Upper lobe of right lung (tissue), 1 donor: ENCODE data around the gene PRR12. TPM values are rescaled to one million over a fixed set of nuclear protein-coding genes. Genes with fewer than 3 reads are reported as not detected.

Source experiments
- ATAC-seq: fragments of 200-7000 bp; cut with Tn5 transposase; one replicate; pipeline ENCODE4 v1.9.1; 2020; ENCODE audit warnings: mild to moderate bottlenecking, moderate library complexity
- DNase-seq: peaks from one replicate; pipeline ENCODE4 v3.0.0-alpha.2; 2020
- H3K27ac ChIP-seq: fragments of 200-600 bp; one replicate; pipeline ENCODE4 v1.8.0; 2022
- H3K27me3 ChIP-seq: fragments of 200-600 bp; one replicate; pipeline ENCODE4 v1.8.0; 2022; ENCODE audit warnings: mild to moderate bottlenecking
- H3K36me3 ChIP-seq: fragments of 200-600 bp; one replicate; pipeline ENCODE4 v1.8.0; 2022
- H3K4me1 ChIP-seq: fragments of 200-600 bp; one replicate; pipeline ENCODE4 v1.8.0; 2022
- H3K4me3 ChIP-seq: fragments of 200-600 bp; one replicate; pipeline ENCODE4 v1.8.0; 2022; ENCODE audit warnings: mild to moderate bottlenecking
- H3K9me3 ChIP-seq: fragments of 200-600 bp; one replicate; pipeline ENCODE4 v1.8.0; 2022
- CTCF ChIP-seq: fragments of 200-600 bp; IDR thresholded peaks from one replicate; pipeline ENCODE4 v1.8.0; 2022; ENCODE audit warnings: antibody characterized with exemption
- intact Hi-C: fragments of 100-400 bp; cut with DNase I; formaldehyde crosslinking; loops from one replicate; pipeline ENCODE4 v1.11.0; 2022
- total RNA-seq: library from RNA; stranded (reverse); fragmentation: NEBNext Ultra II Directional; extraction: Animal tissue kit (Norgen Biotek cat#: 25700); gene quantifications from one replicate; pipeline ENCODE4 v1.2.1, GENCODE V29; 2021
- donor health status: DM: no; HTN: yes; CAD: no; lungs with severe emphysema.

The PRR12 gene
- total RNA-seq, 1 donor from 2014 or later = 30.9 TPM

- Histone ChIP-seq H3K4me3 (peak overlapping the region; percentile 91), H3K27ac (peak overlapping the region; percentile 100), H3K27me3 (no peaks in the 10 kb centered on the region), H3K4me1 (peaks cover 32% of the 10 kb centered on the region), H3K36me3 (peaks cover 14% of the 10 kb centered on the region), H3K9me3 (no peaks in the 10 kb centered on the region)
- ATAC-seq (no peak), DNase-seq (no peak)
- intact Hi-C loops = no loop called here
- no peak for TF ChIP-seq CTCF
These were observed 51.6 kb downstream of the PRR12 start for GRCh38 chr19:49642492-49643035.

GRCh38 chr19:49643466-49643865 is 52.5 kb downstream of the PRR12 start:
- TF ChIP-seq CTCF = no peak

GRCh38 chr19:49645592-49645991 is 54.6 kb downstream of the PRR12 start:
- intact Hi-C loops = no loop called here
- Histone ChIP-seq H3K4me3 (no peak overlapping the region), H3K4me1 (peaks cover 14% of the 10 kb centered on the region), H3K9me3 (no peaks in the 10 kb centered on the region), H3K36me3 (peaks cover 44% of the 10 kb centered on the region), H3K27ac (no peak overlapping the region), H3K27me3 (no peaks in the 10 kb centered on the region)
- ATAC-seq (no peak), DNase-seq (no peak)
- TF ChIP-seq CTCF = no peak

More at GRCh38 chr19:49643466-49643865, 52.5 kb downstream of the PRR12 start:
- Histone ChIP-seq H3K27ac (no peak overlapping the region), H3K27me3 (no peaks in the 10 kb centered on the region), H3K4me3 (no peak overlapping the region), H3K4me1 (peaks cover 23% of the 10 kb centered on the region), H3K36me3 (peaks cover 23% of the 10 kb centered on the region), H3K9me3 (no peaks in the 10 kb centered on the region)
- ATAC-seq = no peak
- no peak for DNase-seq
- intact Hi-C loops = no loop called here

DNA sequence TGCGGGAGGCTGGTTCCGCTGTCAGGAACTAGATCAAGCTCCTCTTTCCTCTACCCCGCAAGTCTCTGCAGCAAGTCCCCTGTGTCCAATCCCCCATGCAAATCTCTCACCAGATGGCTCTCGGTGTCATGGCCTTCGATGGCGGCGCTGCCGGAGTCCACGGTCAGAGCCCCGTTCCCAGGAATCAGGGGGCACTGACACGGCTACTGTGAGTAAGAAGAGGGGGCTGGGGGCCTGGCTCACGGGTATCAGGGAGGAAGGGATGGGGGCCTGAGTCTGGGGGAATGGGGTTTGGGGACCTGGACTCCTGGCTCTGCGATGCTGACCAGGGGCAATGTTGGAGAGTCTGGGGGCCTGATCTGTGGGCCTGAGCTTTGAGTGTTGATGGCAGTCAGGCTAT is 55.0 kb downstream of the PRR12 start:
- Histone ChIP-seq H3K9me3 (no peaks in the 10 kb centered on the region), H3K4me1 (peaks cover 14% of the 10 kb centered on the region), H3K36me3 (peaks cover 45% of the 10 kb centered on the region), H3K27me3 (no peaks in the 10 kb centered on the region), H3K27ac (no peak overlapping the region), H3K4me3 (no peak overlapping the region)
- no peak for ATAC-seq
- intact Hi-C loops = no loop called here
- TF ChIP-seq CTCF = no peak
- DNase-seq = peak; percentile 58

DNA sequence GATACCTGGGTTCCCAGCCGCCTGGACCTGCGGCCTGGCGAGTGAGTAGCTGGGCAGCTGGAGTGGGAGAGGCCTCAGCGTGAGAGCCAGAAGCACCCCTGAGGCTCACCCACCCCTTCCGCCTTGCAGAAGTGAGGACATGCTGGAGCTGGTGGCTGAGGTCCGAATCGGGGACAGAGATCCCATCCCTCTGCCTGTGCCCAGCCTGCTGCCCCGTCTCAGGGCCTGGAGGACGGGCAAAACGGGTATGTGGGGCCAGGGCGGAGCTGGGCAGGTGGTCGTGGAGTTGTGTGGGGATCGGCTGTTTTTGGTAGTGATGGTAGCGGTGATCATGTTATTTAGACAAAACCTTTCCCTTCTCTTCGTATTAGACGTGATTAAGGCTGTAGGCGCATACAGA is 55.6 kb downstream of the PRR12 start:
- H3K4me1 ChIP-seq = peaks cover 14% of the 10 kb centered on the region
- no peak for DNase-seq
- H3K9me3 ChIP-seq = no peaks in the 10 kb centered on the region
- intact Hi-C loops = no loop called here
- peaks cover 45% of the 10 kb centered on the region for H3K36me3 ChIP-seq
- H3K4me3 ChIP-seq = no peak overlapping the region
- no peak for ATAC-seq
- no peaks in the 10 kb centered on the region for H3K27me3 ChIP-seq
- no peak overlapping the region for H3K27ac ChIP-seq
- TF ChIP-seq CTCF = no peak
